DMS 273 (cell line): ENCODE measurements around the gene NEUROG1.

ENCODE experiments used
- DNase-seq: peaks from one replicate; lab custom pipeline; 2025; ENCODE audit not compliant: unreplicated experiment; lab: John Stamatoyannopoulos, UW

Gene NEUROG1

DNA sequence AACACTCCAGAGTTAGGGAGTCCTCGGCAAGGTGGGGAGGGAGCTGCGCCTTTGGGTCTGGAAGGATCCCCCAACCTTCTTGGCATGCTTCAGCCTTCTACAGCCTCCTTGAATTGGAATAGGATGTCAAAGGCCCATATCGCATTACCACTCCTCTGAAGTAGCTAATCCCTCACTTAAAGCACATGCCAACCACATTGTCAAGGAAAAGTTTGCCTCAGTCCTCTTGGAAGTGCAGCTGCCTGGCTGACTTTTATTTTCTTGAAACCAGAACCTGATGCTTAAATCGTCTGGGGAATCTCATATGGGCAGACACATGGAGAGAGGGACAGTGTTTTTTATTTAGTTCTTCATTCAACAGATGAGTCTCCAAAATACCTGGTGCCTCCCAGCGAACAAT lies 28.6 kb upstream of the NEUROG1 start:
- no peak for DNase-seq

GRCh38 chr5:135561266-135561665 lies 25.5 kb upstream of the NEUROG1 start:
- DNase-seq, result no peak

DNA sequence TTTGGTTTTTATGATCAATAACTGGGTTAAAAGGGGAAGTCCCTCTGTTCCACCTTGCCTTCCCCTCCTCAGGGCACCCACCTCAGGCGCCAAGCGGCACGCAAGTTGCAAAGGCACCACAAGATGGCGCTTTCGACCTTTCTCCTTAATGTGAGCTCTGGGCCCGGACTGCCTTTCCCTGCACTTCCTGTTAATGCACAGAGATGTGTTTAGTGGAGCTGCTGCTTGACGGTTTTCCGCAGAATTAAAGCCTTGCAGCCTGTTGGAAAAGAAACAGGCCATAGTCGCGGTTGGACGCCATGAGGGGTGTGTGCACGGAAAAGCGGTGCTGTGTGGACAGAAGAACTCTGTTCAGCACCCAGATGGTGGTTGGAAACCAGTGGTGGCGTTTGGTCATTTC lies 25.1 kb upstream of the NEUROG1 start:
- DNase-seq, result peak; percentile 94

GRCh38 chr5:135559354-135559753 lies 23.6 kb upstream of the NEUROG1 start:
- DNase-seq, result peak; percentile 26

DNA sequence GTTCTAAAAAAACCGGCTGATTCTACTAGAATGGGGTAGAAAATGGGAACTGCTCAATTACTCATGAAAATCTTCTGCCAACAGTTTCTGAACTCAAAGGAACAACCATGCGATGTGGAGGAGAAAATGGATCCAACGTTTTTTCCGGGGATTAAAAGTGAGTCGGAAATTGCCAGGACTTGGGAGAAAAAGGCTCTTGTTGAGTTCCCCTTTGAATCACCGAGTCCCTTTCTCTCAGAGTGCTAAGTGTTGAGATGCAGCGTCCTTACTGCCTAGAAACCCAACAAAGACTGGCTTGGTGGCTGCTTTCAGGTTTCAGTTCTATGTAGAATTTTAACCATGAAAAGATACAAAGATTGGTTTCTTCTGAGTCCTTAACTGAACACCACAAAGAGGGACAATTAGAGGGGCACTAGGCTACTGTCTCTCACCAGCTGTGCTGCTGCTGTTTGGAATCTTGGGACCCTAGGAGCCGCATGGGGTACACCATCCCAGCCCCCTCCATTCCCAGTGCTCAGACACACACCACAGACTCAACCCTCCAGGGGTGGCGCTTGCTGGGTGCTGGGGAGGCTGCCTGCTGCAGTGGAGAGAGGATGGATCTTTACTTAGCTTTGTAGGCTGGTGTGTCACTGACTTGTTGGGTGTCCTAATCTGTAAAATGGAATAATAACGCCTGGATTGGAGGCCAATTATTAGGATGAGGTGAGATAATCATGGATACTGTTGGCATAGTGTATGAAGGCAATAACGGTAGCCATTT lies 21.5 kb upstream of the NEUROG1 start:
- DNase-seq, result no peak

DNA sequence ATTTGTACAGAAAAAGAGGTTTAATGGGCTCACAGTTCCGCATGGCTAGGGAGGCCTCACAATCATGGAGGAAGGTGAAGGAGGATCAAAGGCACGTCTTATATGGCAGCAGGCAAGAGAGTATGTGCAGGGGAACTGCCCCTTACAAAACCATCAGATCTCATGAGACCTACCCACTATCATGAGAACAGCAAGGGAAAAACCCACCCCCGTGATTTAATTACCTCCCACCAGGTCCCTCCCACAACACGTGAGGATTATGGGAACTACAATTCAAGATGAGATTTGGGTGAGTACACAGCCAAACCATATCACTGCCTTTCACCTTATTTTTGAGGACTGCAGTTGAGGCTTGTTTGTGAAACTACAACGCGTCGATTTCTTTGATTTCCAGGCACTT lies 20.9 kb upstream of the NEUROG1 start:
- no peak for DNase-seq

DNA sequence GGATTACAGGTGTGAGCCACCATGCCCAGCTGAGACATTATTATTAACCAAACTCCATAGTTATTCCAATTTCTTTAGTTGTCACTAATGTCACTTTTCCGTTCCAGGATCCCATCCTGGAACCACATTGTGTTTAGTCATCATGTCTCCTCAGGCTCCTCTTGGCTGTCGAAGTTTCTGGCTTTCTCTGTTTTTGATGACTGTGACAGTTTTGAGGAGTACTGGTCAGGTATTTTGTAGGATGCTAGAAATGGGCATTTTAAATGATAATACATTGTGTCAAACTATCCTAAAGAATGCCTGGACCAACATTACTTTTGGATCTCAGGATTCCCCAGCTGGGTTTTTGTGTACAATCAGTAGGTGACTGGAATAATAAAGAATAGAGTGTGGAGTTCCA lies 19.8 kb upstream of the NEUROG1 start:
- no peak for DNase-seq

DNA sequence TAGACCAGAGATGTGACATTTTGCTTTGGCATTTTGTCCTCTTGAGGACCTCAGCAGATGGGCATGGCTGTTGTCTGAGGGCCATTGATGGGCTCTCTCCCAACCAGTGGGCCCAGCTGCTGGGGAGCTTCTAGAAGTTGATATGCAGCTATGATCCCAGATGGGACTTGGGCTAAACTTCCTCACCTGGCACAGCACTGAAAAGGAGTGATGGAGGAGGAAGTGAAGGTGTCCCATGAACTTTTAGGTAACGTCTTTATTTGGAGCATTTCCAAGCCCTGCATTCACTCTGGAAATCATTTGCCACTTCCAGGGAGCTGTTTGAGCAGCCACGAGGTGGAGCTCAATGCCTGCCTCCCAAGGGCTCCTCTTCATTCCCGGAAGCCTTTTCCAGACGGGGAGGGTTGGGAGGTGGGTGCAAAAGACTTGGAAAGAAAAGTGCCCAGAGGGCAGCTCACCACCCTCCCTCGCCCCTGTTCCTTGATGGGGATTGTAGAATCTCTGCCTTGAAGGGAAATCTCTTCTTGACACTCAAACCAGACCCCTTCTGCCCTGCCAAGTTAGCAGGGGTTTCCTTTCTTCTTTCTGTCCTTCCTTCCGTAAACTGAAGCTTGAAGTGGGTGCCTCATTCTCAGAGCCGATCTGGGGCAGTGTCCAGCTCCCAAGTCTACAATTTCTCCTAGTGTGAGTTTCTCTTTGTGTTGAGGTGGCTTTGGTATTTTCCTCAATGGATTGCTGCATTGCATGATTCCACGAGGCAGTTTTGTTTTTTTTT lies 18.1 kb upstream of the NEUROG1 start:
- DNase-seq, result peak; percentile 86

DNA sequence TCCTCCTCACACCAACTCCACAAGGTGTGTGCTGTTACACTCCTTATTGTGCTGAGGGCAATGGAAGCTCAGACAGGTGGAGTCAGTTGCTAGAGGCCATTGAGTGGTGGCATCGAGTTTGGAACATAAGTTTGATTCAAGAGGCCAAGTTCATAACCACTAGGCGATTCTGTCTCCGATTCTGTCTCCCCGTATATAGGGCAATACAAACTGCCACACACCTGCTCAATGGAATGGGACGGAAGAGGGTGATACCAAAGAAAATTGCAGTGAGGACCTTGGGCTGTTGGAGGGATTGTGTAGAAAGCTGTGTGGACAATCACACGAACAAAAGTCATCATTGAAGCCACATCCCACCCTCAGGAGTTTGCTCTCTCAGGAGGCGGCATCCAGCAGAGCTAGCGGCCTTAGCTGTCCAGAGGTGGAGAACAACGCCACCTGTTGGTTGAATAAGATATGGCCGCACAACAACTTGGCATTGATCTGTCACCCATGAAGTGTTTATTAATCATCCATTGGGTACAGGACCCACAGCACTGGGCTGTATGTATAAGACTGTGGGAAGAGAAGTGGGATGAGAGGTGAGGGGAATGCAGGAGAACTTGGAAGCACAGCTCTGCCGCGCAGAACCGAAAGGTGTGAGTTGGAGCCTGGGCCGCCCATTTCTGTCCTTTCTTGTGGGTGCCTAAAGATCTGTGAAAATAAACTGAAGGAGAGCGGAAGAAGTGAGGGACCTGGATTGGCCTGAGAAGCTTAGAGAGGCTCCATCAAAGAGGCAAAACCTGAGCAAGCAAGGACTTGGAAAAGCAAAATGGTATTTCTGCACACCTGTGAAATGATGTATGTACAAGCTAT lies 16.1 kb upstream of the NEUROG1 start:
- peak; percentile 90 for DNase-seq

DNA sequence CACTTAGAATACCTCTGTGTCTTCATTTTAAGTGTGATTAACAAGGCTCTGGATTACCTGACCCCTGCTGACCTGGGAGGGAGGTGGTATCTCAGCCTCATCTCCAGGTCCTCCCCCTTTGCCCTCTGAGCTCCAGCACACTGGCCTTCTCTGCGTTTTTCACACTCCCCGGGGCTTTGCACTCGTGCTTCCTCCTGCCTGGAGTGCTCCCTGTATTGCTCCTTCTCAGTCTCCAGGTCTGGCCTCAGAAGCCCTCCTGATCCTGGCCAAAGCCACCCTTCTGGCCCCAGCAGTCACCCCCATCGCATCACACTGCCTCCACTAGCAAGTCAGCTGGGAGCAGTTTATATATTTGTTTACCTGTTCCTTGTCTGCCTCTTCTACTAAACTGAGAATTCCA lies 13.6 kb upstream of the NEUROG1 start:
- DNase-seq, result no peak

DNA sequence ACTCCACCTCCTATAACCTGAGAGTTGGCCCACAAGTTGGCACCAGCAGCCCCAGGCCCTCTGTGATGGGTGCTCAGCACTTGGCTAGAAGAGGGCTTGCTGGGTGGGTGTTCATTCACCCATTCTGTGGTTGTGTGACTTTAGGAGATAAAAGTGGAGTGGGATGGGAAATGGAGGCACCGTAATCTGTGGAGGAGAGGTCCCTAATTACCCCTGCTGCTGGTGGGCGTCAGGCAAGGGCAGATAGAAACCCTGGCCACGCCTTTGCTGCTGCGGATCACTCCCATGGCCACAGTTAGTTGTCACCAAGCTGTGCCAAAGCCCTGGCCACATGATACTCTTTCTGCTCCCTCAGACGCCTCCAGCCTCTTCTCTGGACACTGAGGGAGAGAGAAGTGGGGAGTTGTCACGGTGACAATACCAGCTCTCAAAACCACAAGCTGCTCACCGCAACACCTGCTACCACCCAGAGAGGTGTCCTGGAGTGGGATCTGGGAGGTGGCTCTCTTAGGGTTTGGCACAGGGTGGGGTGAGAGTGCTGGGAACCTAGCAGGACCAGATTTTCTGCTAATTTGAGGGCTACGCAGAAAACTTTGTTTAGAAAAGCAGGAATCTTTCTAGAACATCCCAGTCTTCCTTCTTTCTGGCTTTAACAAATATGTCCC lies 12.0 kb upstream of the NEUROG1 start:
- no peak for DNase-seq

DNA sequence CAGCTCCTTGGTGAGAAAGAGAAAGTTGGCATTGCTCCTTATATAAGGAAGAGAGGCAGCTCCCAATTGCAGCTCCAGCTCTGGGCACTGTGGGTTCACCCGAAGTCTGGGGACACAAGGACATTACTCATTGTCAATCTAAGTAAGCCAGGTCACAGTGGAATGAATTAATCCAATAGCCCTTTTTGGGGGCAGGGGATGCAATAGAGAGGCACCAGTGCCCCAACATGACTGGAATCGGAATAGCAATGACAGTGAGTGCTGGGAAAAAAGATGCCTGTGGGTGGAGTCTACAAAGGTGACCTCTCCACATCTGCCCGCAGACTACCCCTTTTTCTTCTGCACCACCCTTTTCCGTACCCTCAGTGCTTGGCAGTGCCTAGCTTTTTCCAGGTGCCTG lies 11.1 kb upstream of the NEUROG1 start:
- DNase-seq, result peak; percentile 50

DNA sequence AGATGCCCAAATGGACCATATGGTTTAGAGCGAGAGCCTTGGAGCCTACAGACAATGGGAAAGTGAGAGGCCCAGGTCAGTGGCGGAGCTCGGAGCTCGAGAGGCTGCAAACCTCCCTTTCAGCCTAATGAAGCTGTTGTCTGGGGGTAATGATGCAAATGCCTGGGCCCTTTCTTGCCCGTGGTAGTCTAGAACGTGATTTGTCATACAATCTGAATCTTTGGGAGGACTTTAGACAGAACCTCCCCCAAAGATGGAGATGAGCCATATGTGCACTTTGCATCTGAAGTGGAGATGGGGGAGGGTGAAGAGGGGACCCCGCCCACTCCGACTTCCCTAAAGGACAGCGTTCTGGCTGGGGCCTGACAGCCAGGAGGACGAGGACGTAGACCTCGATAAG lies 10.3 kb upstream of the NEUROG1 start:
- DNase-seq, result peak; percentile 71

- DNase-seq, result no peak
These were observed 9.3 kb upstream of the NEUROG1 start for GRCh38 chr5:135545099-135545498.

- DNase-seq, result no peak
These were observed 7.9 kb upstream of the NEUROG1 start for GRCh38 chr5:135543485-135544304.

- no peak for DNase-seq
These were observed 7.3 kb upstream of the NEUROG1 start for GRCh38 chr5:135543001-135543484.

- no peak for DNase-seq
These were observed 6.2 kb upstream of the NEUROG1 start for GRCh38 chr5:135541807-135542502.

GRCh38 chr5:135539430-135540005 lies 3.8 kb upstream of the NEUROG1 start:
- DNase-seq, result no peak

- DNase-seq, result no peak
These were observed 2.5 kb upstream of the NEUROG1 start for GRCh38 chr5:135538261-135538660.
